Stimulated activated naive CD8-positive, alpha-beta T cell treated with anti-CD3 and anti-CD28 coated beads, Interleukin-15, Interleukin-2, amounts not matched to agents 100 ng/mL and 50 ng/mL, for 24 hours (primary cell): ENCODE measurements around the gene AZGP1.

Experiments used
- H3K27ac Mint-ChIP-seq: one replicate; pipeline ENCODE4 v1.8.0; 2021; ENCODE audit warnings: mild to moderate bottlenecking, mixed read lengths
- H3K27me3 Mint-ChIP-seq: one replicate; pipeline ENCODE4 v1.8.0; 2021; ENCODE audit warnings: mixed read lengths
- H3K36me3 Mint-ChIP-seq: one replicate; pipeline ENCODE4 v1.8.0; 2021; ENCODE audit warnings: low read depth, mixed read lengths
- H3K4me1 Mint-ChIP-seq: one replicate; pipeline ENCODE4 v1.8.0; 2021; ENCODE audit warnings: low read depth, mixed read lengths
- H3K4me3 Mint-ChIP-seq: one replicate; pipeline ENCODE4 v1.8.0; 2021; ENCODE audit warnings: mild to moderate bottlenecking, mixed read lengths
- H3K9me3 Mint-ChIP-seq: one replicate; pipeline ENCODE4 v1.8.0; 2021; ENCODE audit warnings: mixed read lengths

AZGP1 gene

GRCh38 chr7:99918959-99919813 is 56.6 kb downstream of the AZGP1 start, which contains the start of gene TRIM4:
TSS of gene TRIM4 (minus strand) at chr7:99919530. CDS start at chr7:99919401, 129 bp downstream.
- peak within 1 kb of the TSS; percentile 94 for H3K4me3 Mint-ChIP-seq
- H3K27ac Mint-ChIP-seq: peak within 1 kb of the TSS; percentile 96
- peaks cover 31% of the 10 kb centered on the region for H3K36me3 Mint-ChIP-seq
- H3K9me3 Mint-ChIP-seq: no peaks in the 10 kb centered on the region
- peaks cover 50% of the 10 kb centered on the region for H3K4me1 Mint-ChIP-seq
- no peaks in the 10 kb centered on the region for H3K27me3 Mint-ChIP-seq
